ENCODE measurements around the gene HLCS. TPM values are rescaled to one million over a fixed set of nuclear protein-coding genes. Genes with fewer than 3 reads are reported as not detected.

HLCS gene
- polyA plus RNA-seq, 1 donor (not counting 4 experiments of a cell fraction or from before 2014, with no cell fraction given): 11.5 TPM

- no peak overlapping the region for H3K4me3 ChIP-seq (ENCODE audit: control insufficient read depth in 2 of 3, extremely low read depth in 1 of 3, insufficient read depth in 2 of 3, low read depth in 1 of 3, low read length in 3 of 3)
- no peak overlapping the region for H3K4me2 ChIP-seq (ENCODE audit: control insufficient read depth, extremely low read depth, insufficient read depth, low read depth, low read length)
- H3K9ac ChIP-seq (ENCODE audit: control insufficient read depth, extremely low read depth, insufficient read depth, low read length): no peak overlapping the region
- no peaks in the 10 kb centered on the region for H3K9me3 ChIP-seq (ENCODE audit: control insufficient read depth, low read depth, low read length)
- H3K27me3 ChIP-seq (ENCODE audit: control insufficient read depth, extremely low read depth, insufficient read depth, low read length): no peaks in the 10 kb centered on the region
- H3K9me1 ChIP-seq (ENCODE audit: control insufficient read depth, extremely low read depth, insufficient read depth, low read length): no peaks in the 10 kb centered on the region
- H4K20me1 ChIP-seq (ENCODE audit: control insufficient read depth, extremely low read depth, insufficient read depth, low read length): peaks cover 3% of the 10 kb centered on the region
- H3K4me1 ChIP-seq (ENCODE audit: control insufficient read depth, extremely low read depth, insufficient read depth, low read length): peaks cover 9% of the 10 kb centered on the region
- H3K36me3 ChIP-seq (ENCODE audit: control insufficient read depth in 2 of 2, extremely low read depth in 1 of 2, insufficient read depth in 2 of 2, low read length in 2 of 2): no peaks in the 10 kb centered on the region
- no peaks in the 10 kb centered on the region for H3K79me2 ChIP-seq (ENCODE audit: control insufficient read depth, insufficient read depth, low read length)
- TF ChIP-seq CTCF (optimal IDR thresholded peaks at IDR 0.05 in 1 of 3, IDR thresholded peaks at IDR 0.05 in 1 of 3, conservative IDR thresholded peaks at IDR 0.05 in 1 of 3; ENCODE audit: extremely low read depth in 1 of 3, insufficient read depth in 2 of 3, low read length in 3 of 3): no peak
- no peak for TF ChIP-seq EZH2 (IDR thresholded peaks at IDR 0.05; ENCODE audit: low read length)
- FAIRE-seq (no peak), DNase-seq (ENCODE audit: low read depth, low spot score) (no peak)
- no peak overlapping the region for H2AFZ ChIP-seq (ENCODE audit: control insufficient read depth, low read length)
- no peak overlapping the region for H3K27ac ChIP-seq (ENCODE audit: control insufficient read depth, insufficient read depth, low read length)
- dilution Hi-C loops (cut with MboI; ENCODE audit: extremely low pct_ligation_motif_present, low sequenced_read_pairs): no loop called here
These were observed 197.2 kb downstream of the HLCS start for GRCh38 chr21:36769051-36769839.

- H3K36me3 ChIP-seq (ENCODE audit: control insufficient read depth in 2 of 2, extremely low read depth in 1 of 2, insufficient read depth in 2 of 2, low read length in 2 of 2): no peaks in the 10 kb centered on the region
- peaks cover 9% of the 10 kb centered on the region for H3K4me1 ChIP-seq (ENCODE audit: control insufficient read depth, extremely low read depth, insufficient read depth, low read length)
- FAIRE-seq (no peak), DNase-seq (ENCODE audit: low read depth, low spot score) (no peak)
- no peak overlapping the region for H3K4me3 ChIP-seq (ENCODE audit: control insufficient read depth in 2 of 3, extremely low read depth in 1 of 3, insufficient read depth in 2 of 3, low read depth in 1 of 3, low read length in 3 of 3)
- no peak overlapping the region for H3K9ac ChIP-seq (ENCODE audit: control insufficient read depth, extremely low read depth, insufficient read depth, low read length)
- no peaks in the 10 kb centered on the region for H3K79me2 ChIP-seq (ENCODE audit: control insufficient read depth, insufficient read depth, low read length)
- no peaks in the 10 kb centered on the region for H3K9me1 ChIP-seq (ENCODE audit: control insufficient read depth, extremely low read depth, insufficient read depth, low read length)
- dilution Hi-C loops (cut with MboI; ENCODE audit: extremely low pct_ligation_motif_present, low sequenced_read_pairs): no loop called here
- H3K27ac ChIP-seq (ENCODE audit: control insufficient read depth, insufficient read depth, low read length): no peak overlapping the region
- no peak overlapping the region for H3K4me2 ChIP-seq (ENCODE audit: control insufficient read depth, extremely low read depth, insufficient read depth, low read depth, low read length)
- peaks cover 3% of the 10 kb centered on the region for H4K20me1 ChIP-seq (ENCODE audit: control insufficient read depth, extremely low read depth, insufficient read depth, low read length)
- no peak overlapping the region for H2AFZ ChIP-seq (ENCODE audit: control insufficient read depth, low read length)
- no peaks in the 10 kb centered on the region for H3K9me3 ChIP-seq (ENCODE audit: control insufficient read depth, low read depth, low read length)
- no peak for TF ChIP-seq CTCF (optimal IDR thresholded peaks at IDR 0.05 in 1 of 3, IDR thresholded peaks at IDR 0.05 in 1 of 3, conservative IDR thresholded peaks at IDR 0.05 in 1 of 3; ENCODE audit: extremely low read depth in 1 of 3, insufficient read depth in 2 of 3, low read length in 3 of 3)
- no peak for TF ChIP-seq EZH2 (IDR thresholded peaks at IDR 0.05; ENCODE audit: low read length)
- H3K27me3 ChIP-seq (ENCODE audit: control insufficient read depth, extremely low read depth, insufficient read depth, low read length): no peaks in the 10 kb centered on the region
These were observed 198.0 kb downstream of the HLCS start for GRCh38 chr21:36768496-36768895.
